B cell (primary cell): ENCODE data around the gene PCSK6.

ENCODE experiments used
- EZH2 ChIP-seq: IDR thresholded peaks from 2 replicates; pipeline ENCODE4 v1.6.1; 2012; ENCODE audit warnings: borderline replicate concordance, low read depth, mild to moderate bottlenecking, moderate library complexity, low read length; ENCODE audit not compliant: insufficient read depth, poor library complexity, severe bottlenecking
- TF ChIP-seq, protein P1 (sequence below): fragments of 200-600 bp; IDR thresholded peaks from one replicate; pipeline ENCODE4 v1.8.0; 2022; ENCODE audit warnings: antibody characterized with exemption, mild to moderate bottlenecking

DNA sequence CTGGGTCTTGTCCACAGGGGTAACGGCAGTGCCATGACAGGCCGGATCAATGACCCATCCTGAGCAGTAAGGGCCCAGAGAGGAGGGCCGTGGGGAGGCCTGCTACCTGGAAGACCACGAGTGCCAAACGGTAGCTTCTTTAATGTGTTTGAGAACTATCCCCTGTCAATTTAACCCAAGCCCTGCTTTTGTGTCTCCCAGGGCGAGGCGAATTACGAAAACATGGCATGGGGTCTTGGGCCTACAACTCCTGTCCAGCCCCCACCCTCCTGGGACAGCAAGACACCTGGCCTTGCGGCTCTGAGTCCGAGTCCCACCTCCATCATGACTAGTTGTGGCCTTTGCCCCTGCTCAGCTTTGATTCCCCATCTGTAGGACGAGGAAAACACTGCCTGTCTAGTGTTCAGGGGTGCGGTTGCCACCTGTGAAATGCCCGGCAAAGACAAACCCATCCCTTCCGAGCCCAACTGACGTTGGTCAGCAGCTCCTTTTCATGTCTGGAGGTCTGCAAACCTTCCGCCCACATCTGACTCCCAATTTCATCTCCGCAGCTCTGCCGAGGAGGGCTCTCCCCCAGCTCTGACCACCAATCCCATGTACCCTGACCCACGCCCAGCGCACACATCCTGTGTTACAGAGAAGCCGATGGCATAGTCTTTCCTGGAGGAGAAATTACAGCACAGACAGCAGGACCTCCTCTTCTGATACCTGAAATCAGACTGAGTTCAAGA lies 165.5 kb downstream of the PCSK6 start:
- TF ChIP-seq, protein P1, sequence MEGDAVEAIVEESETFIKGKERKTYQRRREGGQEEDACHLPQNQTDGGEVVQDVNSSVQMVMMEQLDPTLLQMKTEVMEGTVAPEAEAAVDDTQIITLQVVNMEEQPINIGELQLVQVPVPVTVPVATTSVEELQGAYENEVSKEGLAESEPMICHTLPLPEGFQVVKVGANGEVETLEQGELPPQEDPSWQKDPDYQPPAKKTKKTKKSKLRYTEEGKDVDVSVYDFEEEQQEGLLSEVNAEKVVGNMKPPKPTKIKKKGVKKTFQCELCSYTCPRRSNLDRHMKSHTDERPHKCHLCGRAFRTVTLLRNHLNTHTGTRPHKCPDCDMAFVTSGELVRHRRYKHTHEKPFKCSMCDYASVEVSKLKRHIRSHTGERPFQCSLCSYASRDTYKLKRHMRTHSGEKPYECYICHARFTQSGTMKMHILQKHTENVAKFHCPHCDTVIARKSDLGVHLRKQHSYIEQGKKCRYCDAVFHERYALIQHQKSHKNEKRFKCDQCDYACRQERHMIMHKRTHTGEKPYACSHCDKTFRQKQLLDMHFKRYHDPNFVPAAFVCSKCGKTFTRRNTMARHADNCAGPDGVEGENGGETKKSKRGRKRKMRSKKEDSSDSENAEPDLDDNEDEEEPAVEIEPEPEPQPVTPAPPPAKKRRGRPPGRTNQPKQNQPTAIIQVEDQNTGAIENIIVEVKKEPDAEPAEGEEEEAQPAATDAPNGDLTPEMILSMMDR = no peak
- no peak for TF ChIP-seq EZH2
